A172 (cell line): Measurements from ENCODE around the gene CRYM. TPM values are rescaled to one million over a fixed set of nuclear protein-coding genes. Genes with fewer than 3 reads are reported as not detected.
"Not testable (repeated sequence)": the region's sequence is repeated elsewhere in the genome, so short reads cannot be mapped to it uniquely, and the experiment has no call there.

Experiments used
- DNase-seq: peaks from one replicate; pipeline ENCODE4 v3.0.0-alpha.2; 2015; ENCODE audit warnings: low spot score
- total RNA-seq: library from RNA; depleted of rRNA; stranded (reverse); fragments of >200 nt; shearing (Covaris generic); gene quantifications from 2 replicates; pipeline ENCODE4 v1.2.3, GENCODE V29; 2014

CRYM gene
- total RNA-seq, 1 experiment from 2014 or later: 0.78 TPM

GRCh38 chr16:21279501-21279900, 1.4 kb upstream of the CRYM start:
- no peak for DNase-seq

DNA sequence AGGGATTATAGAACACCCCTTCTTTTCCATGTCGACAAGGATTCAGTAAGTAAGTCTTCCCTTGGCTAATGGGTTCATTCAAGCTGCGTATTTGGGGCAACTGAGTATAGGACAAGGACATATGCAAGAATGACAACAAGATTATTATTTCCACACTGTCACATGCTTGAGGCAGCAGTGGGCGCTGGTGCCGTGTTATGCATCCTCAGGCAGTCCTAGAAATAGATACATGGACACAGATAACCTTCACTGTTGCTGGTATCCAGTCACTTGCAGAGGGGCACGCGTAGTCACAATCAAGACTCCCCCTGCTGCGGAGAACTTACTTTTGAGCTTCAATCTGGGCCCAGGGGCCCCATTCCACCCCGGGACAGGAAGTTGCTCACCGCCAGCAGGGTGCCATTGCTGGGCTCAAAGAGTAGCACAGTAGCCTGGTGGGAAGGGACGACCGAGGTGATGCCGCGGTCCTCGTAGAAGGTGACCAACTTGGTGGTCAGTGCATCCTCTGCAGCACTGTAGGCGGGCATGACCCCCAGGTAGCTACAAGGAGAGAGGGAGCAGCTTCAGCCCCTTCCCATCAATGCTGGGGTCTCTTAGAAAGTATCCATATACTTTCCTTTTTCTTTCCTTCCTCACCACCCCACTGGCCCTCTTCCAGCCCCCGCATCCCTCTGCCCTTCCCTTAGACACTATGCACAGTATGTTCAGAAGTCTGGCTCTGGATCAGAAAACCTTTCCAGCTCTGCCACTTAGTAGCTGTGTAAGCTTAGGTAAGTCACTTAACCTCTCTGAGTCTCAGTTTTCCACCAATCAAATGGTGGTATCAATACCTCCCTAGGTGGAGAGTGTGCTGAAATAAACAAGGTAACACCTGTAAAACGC, 804 bp downstream of the CRYM start:
- no peak for DNase-seq

DNA sequence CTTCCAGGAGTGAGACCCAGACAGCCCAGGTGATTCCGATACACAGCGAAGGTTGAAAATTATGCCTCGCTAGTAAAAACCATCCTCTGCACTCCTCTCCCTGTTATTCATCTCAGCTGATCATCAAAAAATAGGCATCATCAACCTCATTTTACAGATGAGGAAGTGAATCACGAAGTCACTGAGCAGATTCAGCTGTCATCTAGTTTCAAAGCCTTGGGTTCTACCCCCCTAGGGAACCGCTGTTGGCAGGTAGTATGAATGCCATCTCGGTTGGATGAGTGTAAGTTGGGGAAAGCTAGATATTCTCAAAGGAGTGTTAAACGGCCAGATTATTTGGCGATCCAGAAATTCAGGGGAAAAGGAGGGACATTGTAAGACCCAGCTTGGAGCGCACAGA, 2.0 kb downstream of the CRYM start:
- DNase-seq: no peak

GRCh38 chr16:21275529-21275928, 2.6 kb downstream of the CRYM start:
- no peak for DNase-seq

DNA sequence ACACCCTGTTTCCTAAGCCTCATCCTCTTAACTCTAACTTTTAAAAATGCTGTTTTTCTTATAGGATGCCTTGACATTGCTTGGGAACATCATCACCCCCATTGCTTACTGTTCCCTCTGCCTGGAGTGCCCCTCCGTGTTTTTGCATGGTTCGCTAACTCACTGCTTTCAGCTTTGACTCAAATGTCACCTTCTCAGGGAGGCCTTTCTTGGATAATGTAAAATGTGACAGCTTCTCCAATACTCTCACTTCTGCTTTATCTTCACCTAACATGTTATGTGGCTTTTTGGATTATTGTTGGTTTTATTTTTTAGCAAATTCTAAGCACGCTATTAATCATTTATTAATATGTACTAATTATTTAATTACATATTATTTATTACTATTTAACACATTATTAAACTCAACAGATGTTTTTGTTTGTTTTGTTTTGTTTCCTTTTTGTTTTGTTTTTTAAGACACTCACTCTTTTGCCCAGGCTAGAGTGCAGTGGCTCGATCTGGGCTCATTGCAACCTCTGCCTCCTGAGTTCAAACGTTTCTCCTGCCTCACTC, 3.8 kb downstream of the CRYM start:
- DNase-seq: no peak

DNA sequence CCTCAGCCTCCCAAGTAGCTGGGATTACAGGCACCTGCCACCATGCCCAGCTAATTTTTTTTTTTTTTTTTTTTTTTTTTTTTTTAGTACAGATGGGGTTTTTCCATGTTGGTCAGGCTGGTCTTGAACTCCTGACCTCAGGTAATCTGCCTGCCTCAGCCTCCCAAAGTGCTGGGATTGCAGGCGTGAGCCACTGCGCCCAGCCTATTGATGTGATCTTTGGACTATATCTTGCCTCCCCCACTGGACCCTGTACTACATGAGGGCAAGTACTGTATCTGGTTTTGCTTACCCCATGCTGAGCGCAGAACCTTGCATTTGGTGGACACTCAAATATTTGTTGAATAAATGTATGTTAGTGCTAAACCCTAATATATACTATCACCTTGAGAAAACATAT, 5.3 kb downstream of the CRYM start:
- DNase-seq: not testable (repeated sequence)

DNA sequence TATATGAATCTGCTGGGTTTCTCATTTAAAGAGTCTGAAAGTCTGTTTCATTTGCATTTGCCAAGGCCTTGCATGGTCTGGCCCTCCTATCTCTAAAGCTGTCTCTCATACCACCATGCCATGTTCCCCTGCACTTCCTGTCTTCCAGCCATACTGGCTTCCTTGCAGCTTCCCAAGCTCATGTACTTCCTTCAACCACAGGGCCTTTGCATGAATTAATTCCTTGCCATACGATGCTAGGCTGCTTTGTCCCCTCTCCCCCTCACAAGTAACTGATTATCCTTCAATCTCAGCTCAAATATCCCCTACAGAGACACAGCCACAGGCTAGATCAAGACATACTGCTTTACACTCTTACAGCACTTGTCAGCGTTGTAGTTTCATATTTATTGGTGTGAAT, 5.8 kb downstream of the CRYM start:
- DNase-seq: no peak

GRCh38 chr16:21268236-21268635, 9.9 kb downstream of the CRYM start:
- no peak for DNase-seq

DNA sequence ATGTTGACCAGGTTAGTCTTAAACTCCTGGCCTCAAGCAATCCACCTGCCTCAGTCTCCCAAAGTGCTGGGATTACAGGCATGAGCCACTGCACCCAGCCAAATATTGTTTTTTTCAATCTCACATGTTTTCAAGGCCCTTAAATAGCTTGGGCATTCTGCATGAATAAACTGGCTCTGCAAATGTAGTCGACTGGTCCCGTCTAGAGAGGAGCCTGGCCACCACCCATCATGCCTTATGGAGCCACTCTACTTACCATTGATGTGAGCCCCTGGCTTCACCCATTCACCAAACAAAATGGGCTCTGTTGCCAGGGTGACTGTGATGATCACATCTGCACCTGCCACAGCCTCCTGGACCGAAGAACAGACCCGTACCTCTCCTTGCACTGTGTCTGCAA, 10.8 kb downstream of the CRYM start:
- DNase-seq: no peak

GRCh38 chr16:21265104-21265837, 12.8 kb downstream of the CRYM start:
- no peak for DNase-seq

- no peak for DNase-seq
These were observed 13.5 kb downstream of the CRYM start for GRCh38 chr16:21264571-21265036.

DNA sequence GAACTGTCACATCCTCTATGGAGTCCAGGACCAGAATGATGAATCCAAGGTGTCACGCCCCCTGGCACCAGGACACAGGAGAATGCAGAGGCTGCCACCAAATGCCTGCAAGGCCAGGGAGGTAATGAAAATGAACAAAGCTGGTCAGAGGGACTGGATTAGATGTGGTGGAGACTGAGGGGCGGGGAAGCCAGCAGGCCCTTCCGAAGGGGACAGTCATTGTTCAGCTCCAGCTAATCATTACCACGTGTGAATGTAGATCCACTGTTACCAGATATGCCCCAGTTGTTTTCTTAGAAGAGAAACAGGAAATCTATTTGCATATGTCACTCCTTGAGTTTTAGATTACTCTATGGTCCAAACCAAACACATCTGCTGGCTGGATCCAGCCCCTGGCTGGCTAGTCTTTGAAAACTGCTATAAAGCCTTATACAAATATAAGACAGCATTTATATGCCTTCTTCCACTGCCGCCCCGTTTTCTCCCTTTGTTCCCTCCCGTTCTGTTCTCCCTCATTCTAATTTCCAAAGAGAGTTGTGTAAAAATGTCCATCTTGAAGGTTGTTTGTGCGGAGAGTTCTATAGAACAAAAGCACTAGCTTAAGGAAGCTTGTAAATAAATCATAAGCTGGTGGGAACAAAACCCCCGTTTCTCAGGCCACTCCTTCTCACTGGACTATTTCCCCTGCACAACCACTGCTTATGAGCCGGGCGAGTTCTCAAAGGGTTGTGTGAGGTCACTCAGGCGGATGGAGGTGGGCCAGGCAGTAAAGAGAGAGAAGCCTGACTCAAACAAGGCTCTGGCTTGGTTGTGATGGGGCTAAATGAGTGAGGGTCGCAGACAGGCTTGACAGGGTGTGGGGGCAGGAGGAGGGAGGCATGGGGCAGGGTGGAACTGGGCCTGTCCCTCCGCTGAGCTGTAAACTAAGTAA, 14.2 kb downstream of the CRYM start:
- no peak for DNase-seq

DNA sequence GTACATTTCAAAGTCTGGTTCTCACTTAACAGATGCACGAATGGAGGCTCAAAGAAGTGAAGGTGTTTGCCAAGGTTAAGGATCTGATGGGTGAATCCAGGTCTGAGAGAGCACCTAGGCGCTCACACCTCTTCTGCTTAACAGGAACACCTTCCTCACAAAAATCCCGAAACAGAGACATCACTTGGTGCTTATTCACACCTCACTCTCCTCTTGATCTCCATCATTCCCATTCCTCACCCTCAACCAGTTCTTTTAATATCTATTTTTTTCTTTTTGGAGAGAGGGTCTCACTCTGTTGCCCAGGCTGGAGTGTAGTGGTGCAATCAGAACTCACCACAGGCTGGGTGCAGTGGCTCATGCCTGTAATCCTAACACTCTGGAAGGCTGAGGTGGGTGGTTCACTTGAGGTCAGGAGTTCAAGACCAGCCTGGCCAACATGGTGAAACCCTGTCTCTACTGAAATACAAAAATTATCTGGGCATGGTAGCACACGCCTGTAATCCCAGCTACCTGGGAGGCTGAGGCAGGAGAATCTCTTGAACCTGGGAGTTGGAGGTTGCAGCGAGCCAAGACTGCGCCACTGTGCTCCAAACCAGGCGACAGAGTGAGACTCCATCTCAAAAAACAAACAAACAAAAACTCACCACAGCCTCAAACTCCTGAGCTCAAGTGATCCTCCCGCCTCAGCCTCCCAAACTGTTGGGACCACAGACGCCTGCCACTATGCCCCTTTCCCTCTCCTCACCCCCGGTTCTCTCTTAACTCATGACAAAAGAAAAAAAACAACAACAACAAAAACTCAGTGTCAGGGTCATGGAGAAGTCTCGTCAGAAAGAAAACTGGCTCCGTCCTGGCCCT, 15.1 kb downstream of the CRYM start:
- DNase-seq: no peak

DNA sequence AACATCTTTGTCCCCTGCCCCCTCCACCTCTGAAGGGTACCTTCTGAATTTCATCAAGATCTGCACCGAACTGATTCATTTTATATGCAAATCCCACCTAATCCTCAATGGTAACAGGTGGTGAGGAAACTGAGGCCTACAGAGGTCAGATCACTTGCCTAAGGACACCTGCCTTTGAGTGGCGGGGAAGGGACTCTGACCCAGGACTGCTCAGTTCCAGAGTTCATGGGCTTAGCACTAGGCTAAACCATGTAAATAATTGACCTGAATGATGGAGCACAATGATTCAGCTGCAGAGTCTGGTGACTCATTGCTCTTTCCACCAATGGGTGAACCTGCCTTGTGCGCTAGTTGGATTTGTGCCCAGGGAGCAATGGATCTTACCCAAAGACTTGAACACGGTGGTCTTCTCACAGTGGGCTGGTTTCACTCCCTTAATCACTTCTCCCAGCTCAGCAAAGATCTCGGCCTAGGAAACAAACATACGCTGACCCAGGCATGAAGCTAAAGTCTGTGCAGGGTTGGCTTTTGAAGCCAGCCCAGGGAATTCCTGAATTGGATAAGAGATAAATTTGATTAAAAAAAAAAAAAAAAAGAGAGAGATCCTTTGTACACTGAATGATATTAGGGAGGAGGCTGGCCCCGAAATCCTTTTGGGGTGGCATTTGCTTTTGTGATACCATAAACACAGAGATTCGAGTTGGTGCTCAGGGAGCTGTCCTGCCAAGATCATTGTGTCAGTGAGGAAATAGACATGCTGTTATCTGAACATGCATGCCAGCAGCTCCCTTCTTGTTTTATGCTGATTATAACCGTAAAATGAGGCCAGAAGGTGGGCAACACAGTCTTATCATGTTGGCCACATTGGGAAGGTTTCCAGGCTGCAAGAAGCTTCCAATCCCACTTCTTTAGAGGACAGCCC, 17.0 kb downstream of the CRYM start:
- DNase-seq: peak; percentile 88

GRCh38 chr16:21257284-21257683, 20.8 kb downstream of the CRYM start:
- no peak for DNase-seq

- no peak for DNase-seq
These were observed 21.5 kb downstream of the CRYM start for GRCh38 chr16:21256636-21257035.

DNA sequence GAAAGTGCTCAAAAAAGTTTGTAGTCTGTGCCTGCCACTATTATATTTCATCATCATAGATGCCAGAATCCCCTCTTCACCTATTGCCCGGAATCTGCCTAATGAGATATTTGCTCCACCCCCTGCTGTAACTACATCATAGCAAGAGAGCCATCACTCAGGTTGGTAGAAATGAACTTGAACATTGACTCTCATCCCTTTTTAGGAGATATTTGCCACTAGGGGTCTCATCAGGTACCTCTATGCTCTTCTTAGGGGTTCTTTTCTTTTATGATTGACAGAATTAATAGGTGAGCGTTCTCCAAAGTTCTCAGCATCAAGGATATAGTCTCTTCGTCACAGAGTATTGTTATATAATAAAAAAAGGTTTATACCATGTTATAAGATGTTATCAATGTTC, 24.6 kb downstream of the CRYM start:
- DNase-seq: no peak

DNA sequence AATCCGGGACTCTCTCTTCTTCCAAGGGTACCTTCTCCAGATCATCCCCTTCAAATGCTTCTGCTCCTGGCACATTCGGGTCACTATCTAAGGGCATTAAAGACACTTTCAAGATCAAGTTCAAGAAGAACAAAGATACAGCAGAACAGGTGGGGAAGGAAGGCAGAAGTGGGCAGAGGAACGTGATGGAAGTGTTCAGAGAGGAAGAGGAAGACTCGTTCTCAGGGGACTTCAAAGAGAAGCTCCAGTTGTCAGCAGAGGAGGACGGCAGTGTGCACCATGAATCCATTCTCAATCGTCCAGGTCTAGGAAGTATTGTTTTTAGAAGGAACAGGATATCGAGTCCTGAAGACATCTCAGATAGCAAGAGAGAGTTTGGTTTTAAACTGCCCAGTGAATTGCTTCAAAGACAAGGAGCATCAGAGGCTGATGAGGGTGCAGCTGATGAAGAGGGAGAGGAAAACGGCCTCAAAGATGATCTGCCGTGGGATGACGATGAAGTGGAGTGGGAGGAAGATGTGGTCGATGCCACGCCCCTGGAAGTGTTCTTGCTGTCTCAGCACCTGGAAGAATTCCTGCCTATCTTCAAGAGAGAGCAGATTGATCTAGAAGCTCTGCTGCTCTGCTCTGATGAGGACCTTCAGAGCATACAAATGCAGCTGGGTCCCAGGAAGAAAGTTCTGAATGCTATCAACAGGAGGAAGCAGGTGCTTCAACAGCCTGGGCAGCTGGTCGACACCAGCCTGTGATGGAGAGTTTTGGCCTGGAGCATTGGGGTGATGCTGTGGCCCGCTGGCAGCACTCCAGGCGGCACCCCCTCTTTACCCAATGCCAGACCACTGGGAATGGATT, 27.8 kb downstream of the CRYM start:
- DNase-seq: no peak

- not testable (repeated sequence) for DNase-seq
These were observed 29.9 kb downstream of the CRYM start for GRCh38 chr16:21248179-21248578.
